Amygdala (tissue), 56 donors: Measurements from ENCODE around the gene ZNF460.

ENCODE experiments used
- DNase-seq, 56 donors: peaks; one replicate each; lab custom pipeline; 2025; lab: John Stamatoyannopoulos, UW

ZNF460 gene

DNA sequence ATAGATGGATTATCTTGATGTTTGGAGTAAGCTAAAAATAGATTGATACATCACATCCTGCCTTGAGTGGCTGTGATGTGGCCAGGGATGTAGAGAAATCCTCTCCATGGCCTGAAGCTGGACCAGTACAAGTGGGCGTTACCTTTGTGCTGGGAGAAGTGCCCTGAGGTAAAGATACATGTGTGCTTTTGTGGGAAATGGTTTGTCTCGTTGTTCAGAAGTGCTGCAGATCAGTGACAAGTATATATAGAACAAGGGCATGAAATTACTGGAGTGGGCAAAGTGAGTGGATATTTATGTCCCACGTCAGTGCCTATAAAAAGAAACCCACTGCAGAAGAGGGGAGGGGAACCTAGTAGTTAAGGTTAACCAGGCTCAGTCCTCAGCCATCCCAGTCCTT, 58.6 kb downstream of the ZNF460 start:
- DNase-seq: no peak

DNA sequence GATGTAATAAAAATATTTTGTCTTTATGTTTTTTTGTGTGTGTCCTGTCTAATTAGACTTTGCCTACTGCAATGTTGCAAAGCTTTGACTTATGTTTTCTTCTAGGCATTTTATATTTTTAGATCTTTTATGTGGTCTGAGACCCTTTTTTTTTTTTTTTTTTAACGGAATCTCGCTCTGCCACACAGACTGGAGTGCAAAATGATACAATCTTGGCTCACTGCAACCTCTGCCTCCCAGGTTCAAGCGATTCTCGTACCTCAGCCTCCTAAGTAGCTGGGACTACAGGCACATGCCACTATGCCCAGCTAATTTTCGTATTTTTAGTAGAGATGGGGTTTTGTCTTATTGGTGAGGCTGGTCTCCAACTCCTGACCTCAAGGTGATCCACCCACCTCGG, 62.3 kb downstream of the ZNF460 start:
- no peak for DNase-seq
